KMS-11 (cell line): ENCODE results near the gene BBX.

Experiments
- H2AFZ ChIP-seq: fragments of 200-600 bp; sonication (generic); 2 replicates; pipeline ENCODE4 v1.6.1; 2016; ENCODE audit warnings: antibody characterized with exemption, mixed run types, low read depth
- H3K27ac ChIP-seq: fragments of 200-600 bp; sonication (generic); 2 replicates; pipeline ENCODE4 v1.6.1; 2016; ENCODE audit warnings: mild to moderate bottlenecking, mixed run types
- H3K27me3 ChIP-seq: fragments of 200-600 bp; sonication (generic); 2 replicates; pipeline ENCODE4 v1.6.1; 2017; ENCODE audit warnings: mild to moderate bottlenecking, low read depth, mixed run types, moderate library complexity; ENCODE audit not compliant: insufficient read depth
- H3K36me3 ChIP-seq: fragments of 200-600 bp; sonication (generic); 2 replicates; pipeline ENCODE4 v1.6.1; 2017; ENCODE audit warnings: mild to moderate bottlenecking, mixed run types; ENCODE audit not compliant: insufficient read depth
- H3K4me1 ChIP-seq: fragments of 200-600 bp; sonication (generic); 2 replicates; pipeline ENCODE4 v1.6.1; 2016; ENCODE audit warnings: mild to moderate bottlenecking, low read depth, mixed run types; ENCODE audit not compliant: poor library complexity, severe bottlenecking
- H3K4me2 ChIP-seq: fragments of 200-600 bp; sonication (generic); 2 replicates; pipeline ENCODE4 v1.7.0; 2016; ENCODE audit warnings: mild to moderate bottlenecking, mixed run types
- H3K4me3 ChIP-seq: fragments of 200-600 bp; sonication (generic); IDR thresholded peaks from 2 replicates; pipeline ENCODE4 v1.6.1; 2017; ENCODE audit warnings: low read depth, low read length, mixed read lengths; ENCODE audit not compliant: insufficient read depth
- H3K79me2 ChIP-seq: fragments of 200-600 bp; sonication (generic); 2 replicates; pipeline ENCODE4 v1.6.1; 2016; ENCODE audit warnings: low read depth, mixed run types; ENCODE audit not compliant: insufficient read depth
- H3K9ac ChIP-seq: fragments of 200-600 bp; sonication (generic); 2 replicates; pipeline ENCODE4 v1.6.1; 2016; ENCODE audit warnings: mild to moderate bottlenecking, mixed run types
- H4K20me1 ChIP-seq: fragments of 200-600 bp; sonication (generic); 2 replicates; pipeline ENCODE4 v1.6.1; 2016; ENCODE audit warnings: mild to moderate bottlenecking, mixed run types; ENCODE audit not compliant: insufficient read depth
- CTCF ChIP-seq: fragments of 200-600 bp; sonication (generic); conservative IDR thresholded peaks from 2 replicates; pipeline ENCODE4 v1.6.1; 2017; ENCODE audit warnings: low read depth, mild to moderate bottlenecking, antibody characterized with exemption, low read length, moderate library complexity, mixed read lengths

BBX gene

GRCh38 chr3:107775974-107776373 lies 253.2 kb downstream of the BBX start:
- Histone ChIP-seq H3K4me3 (no peak overlapping the region), H2AFZ (no peak overlapping the region), H3K36me3 (no peaks in the 10 kb centered on the region), H3K4me1 (no peaks in the 10 kb centered on the region), H3K9ac (no peak overlapping the region), H3K79me2 (no peaks in the 10 kb centered on the region), H3K27ac (no peak overlapping the region), H3K27me3 (no peaks in the 10 kb centered on the region), H4K20me1 (no peaks in the 10 kb centered on the region), H3K4me2 (no peak overlapping the region)
- no peak for TF ChIP-seq CTCF

- H3K4me3 ChIP-seq = no peak overlapping the region
- H3K79me2 ChIP-seq = no peaks in the 10 kb centered on the region
- H3K36me3 ChIP-seq = no peaks in the 10 kb centered on the region
- no peaks in the 10 kb centered on the region for H4K20me1 ChIP-seq
- no peak overlapping the region for H3K27ac ChIP-seq
- H3K4me2 ChIP-seq = no peak overlapping the region
- no peaks in the 10 kb centered on the region for H3K4me1 ChIP-seq
- H3K27me3 ChIP-seq = no peaks in the 10 kb centered on the region
- no peak for TF ChIP-seq CTCF
- H3K9ac ChIP-seq = no peak overlapping the region
- H2AFZ ChIP-seq = no peak overlapping the region
These were observed 258.5 kb downstream of the BBX start for GRCh38 chr3:107781253-107781652.

- Histone ChIP-seq H3K27ac (no peak overlapping the region), H3K27me3 (no peaks in the 10 kb centered on the region), H3K4me2 (no peak overlapping the region), H3K4me3 (no peak overlapping the region), H3K79me2 (no peaks in the 10 kb centered on the region), H3K36me3 (no peaks in the 10 kb centered on the region), H4K20me1 (no peaks in the 10 kb centered on the region), H3K9ac (no peak overlapping the region), H3K4me1 (no peaks in the 10 kb centered on the region), H2AFZ (no peak overlapping the region)
- TF ChIP-seq CTCF = no peak
These were observed 259.3 kb downstream of the BBX start for GRCh38 chr3:107782054-107782453.

DNA sequence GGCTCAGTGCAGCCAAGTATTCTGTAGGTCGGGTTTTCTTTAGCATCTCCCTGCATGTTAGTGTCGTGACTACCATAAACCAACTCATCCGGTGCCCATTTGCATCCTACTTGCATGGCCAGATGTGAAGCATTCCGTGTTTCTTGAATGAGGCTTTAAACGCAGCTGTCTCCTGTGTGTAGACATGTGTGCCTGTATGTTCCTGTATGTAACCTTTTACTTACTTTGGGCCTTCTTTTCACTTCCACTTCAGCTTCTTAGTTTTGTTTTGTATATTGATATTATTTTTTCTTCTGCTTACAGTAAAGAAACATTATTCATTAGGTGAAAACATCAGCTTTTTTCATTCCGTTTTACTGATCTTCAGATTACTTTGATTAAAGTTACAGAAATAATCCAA lies 267.9 kb downstream of the BBX start:
- no peak overlapping the region for H3K9ac ChIP-seq
- H3K4me3 ChIP-seq = no peak overlapping the region
- H3K79me2 ChIP-seq = no peaks in the 10 kb centered on the region
- no peaks in the 10 kb centered on the region for H3K4me1 ChIP-seq
- H3K36me3 ChIP-seq = no peaks in the 10 kb centered on the region
- no peaks in the 10 kb centered on the region for H3K27me3 ChIP-seq
- H3K4me2 ChIP-seq = no peak overlapping the region
- H4K20me1 ChIP-seq = no peaks in the 10 kb centered on the region
- no peak for TF ChIP-seq CTCF
- no peak overlapping the region for H3K27ac ChIP-seq
- H2AFZ ChIP-seq = no peak overlapping the region

DNA sequence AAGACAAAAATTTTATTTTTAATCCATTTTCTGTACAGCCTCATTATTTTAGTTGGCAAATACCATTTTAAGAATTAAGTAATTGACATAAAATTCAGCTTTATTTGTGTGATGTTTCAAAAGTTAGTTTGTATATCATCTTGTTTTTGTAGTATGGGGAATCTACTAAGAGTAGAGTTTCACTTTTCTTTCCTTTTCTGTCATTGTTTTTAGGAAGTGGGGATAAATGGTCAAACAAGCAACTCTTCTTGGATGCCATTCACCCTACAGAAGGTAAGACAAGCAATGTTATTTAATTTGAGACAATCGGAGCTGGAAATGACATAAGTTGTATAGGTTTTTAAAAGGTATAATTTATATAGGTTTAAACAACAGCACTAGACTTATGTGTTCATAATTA lies 268.3 kb downstream of the BBX start:
- Histone ChIP-seq H3K79me2 (no peaks in the 10 kb centered on the region), H3K27me3 (no peaks in the 10 kb centered on the region), H3K4me3 (no peak overlapping the region), H3K4me1 (no peaks in the 10 kb centered on the region), H3K9ac (no peak overlapping the region), H3K4me2 (no peak overlapping the region), H2AFZ (no peak overlapping the region), H3K36me3 (no peaks in the 10 kb centered on the region), H3K27ac (no peak overlapping the region), H4K20me1 (no peaks in the 10 kb centered on the region)
- no peak for TF ChIP-seq CTCF
